NCI-H1694 (cell line): ENCODE results near the gene GABRG3.
"Not testable (repeated sequence)": the region's sequence is repeated elsewhere in the genome, so short reads cannot be mapped to it uniquely, and the experiment has no call there.

Experiments
- DNase-seq: peaks from one replicate; lab custom pipeline; 2025; lab: John Stamatoyannopoulos, UW

GABRG3 gene

DNA sequence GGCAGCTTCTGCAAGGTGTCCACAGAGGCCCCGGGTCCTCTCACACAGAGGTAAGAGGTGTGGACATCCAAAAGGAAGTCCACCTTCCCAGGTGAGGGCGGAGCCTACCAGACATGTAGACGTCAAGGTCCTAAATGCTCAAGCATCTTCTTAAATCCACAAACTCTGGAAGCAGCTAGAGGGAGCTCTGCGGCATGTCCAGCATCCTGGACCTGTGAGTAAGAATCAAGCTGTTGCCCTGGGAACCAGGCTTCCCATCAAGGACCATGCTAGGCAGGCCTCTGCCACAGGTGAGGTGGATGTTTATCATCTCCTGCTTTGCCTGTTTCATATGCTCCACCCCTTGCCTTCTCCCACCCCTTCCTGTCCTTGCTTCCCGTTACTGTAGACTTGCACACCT, 368.2 kb downstream of the GABRG3 start:
- no peak for DNase-seq

GRCh38 chr15:27341780-27342343, 370.9 kb downstream of the GABRG3 start:
- DNase-seq = no peak

DNA sequence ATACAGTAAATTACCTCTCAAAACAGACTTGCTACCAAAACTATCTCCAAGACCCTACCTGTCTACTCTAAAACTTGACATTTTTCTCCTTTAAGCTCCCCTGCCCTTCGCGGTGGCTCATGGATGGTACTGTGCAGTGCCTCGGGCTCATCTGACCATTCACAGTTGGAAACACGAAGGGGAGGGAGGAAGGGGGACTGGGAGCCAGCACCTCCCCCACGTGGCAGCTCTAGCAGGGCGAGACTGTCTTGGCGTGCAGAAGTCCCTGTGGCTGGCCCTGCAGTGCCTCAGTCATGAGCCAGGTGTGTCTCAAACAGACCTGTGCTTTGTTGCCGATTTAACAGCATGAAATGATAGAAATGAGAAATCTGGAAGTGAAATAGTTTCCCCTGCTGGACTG, 372.0 kb downstream of the GABRG3 start:
- no peak for DNase-seq

GRCh38 chr15:27352136-27352535, 381.2 kb downstream of the GABRG3 start:
- no peak for DNase-seq

DNA sequence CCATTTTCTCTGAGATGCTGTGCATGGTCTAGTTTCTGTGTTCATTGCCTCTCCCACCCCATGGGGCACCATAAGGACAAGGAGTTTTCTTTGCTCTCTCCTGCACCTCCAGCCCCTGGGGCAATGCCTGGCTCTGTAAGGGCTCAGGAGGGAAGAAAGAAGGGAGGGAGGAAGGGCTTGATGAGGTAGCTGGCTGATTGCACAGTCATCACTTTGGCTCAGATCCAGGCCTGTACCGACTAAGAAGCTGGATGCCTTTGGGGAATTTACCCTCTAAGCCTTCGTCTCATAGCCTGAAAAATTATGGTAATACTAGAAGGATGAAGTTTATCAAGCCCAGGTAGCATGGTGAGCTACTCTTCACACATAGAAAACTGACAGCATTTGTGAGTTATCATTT, 382.9 kb downstream of the GABRG3 start:
- DNase-seq = no peak

GRCh38 chr15:27358751-27359434, 387.9 kb downstream of the GABRG3 start:
- DNase-seq = no peak

DNA sequence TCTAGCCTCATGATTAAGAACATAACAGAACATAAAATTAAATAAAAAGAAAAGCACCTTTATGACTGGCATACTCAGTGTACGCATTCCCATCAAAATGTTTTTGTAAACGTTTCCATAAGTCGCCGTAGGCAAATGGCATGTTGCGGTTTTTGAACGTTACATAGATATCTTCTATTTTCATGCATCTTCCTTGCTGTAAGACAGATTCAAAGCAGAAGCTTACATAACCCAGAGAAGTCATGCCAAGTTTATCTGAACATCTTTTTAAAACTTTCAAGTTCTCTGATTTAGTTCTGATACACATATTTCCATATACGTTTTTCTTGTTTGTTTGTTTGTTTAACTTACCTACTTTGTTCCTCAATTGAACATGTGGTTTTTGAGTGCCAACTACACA, 388.6 kb downstream of the GABRG3 start:
- no peak for DNase-seq

- DNase-seq = no peak
Measured at GRCh38 chr15:27360316-27360715, 389.3 kb downstream of the GABRG3 start.

- DNase-seq = no peak
Measured at GRCh38 chr15:27361438-27361837, 390.5 kb downstream of the GABRG3 start.

GRCh38 chr15:27365456-27365855, 394.5 kb downstream of the GABRG3 start:
- DNase-seq = no peak

DNA sequence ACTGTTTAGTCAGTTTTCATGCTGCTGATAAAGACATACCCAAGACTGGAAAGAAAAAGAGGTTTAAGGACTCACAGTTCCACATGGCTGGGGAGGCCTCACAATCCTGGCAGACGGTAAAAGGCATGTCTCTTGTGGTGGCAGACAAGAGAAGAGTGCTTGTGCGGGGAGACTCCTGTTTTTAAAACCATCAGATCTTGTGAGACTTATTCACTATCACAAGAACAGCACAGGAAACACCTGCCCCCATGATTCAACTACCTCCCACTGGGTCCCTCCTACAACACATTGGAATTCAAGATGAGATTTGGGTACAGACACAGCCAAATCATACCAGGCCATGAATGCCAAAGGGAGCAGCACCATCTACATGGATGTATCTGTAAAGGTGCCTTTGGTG, 406.4 kb downstream of the GABRG3 start:
- not testable (repeated sequence) for DNase-seq

DNA sequence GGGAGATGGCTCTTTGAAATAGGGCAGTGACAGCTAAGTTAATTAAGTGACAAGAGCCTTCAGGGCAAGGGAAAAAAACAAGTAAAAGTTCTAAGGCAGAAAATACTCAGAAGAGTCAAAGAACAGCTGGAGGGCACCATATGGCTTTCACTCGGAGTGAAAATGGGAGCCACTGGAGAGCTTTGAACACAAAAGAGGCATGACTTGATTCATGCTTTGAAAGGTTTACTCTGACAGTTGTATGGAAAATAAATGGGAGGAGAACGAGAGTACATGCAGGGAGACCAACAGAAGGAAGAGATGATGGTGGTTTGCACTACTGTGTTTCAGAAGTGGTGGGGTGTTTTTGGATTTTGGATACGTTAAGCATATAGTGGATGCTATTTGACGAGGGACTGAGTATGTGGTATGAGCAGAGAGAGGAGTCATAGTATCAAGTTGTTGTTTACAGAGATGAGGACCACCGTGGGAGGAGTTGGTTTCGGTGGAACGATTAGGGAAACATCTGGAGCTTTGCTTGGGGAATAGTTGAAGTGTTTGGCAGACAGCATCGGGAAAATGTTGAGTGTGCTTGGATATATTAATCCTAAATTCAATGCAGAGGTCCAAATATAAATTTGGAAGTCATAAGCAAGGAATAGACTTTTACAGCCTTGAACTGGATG, 411.5 kb downstream of the GABRG3 start:
- DNase-seq = peak; percentile 45

GRCh38 chr15:27383726-27384125, 412.7 kb downstream of the GABRG3 start:
- DNase-seq = no peak

DNA sequence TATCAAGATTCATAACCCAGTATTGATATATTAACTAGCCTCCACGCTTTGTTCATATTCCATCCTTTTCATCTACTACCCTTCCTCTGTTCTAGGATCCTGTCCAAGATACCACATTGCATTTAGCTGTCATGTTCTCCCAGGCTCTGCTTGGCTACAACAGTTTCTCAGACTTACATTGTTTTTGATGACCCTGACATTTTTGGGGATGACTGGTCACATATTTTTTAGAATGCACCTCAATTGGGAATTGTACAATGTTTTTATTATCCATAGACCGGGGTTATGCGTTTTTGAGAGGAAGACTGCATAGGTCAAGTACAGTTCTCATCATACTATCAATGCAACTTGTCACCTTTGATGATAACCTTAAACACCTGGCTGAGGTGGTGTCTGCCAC, 421.2 kb downstream of the GABRG3 start:
- DNase-seq = no peak

DNA sequence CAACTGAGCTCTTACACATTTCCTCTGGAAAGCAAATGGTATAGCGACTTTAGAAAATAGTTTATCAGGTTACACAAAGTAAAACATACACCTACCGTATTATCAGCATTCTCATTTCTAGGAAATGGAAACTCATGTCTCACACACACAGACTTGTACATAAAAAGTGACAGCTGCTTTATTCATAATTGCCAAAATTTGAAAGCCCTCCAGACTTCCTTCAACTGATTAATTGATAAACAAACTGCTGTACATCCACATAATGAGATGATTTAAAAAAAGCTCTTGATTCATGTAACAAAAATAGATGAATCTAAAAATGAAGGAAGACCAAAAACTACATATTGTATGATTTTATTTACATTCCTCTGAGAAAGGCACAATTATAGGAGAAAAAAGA, 425.5 kb downstream of the GABRG3 start:
- no peak for DNase-seq

- DNase-seq = no peak
Measured at GRCh38 chr15:27396996-27397395, 426.0 kb downstream of the GABRG3 start.

DNA sequence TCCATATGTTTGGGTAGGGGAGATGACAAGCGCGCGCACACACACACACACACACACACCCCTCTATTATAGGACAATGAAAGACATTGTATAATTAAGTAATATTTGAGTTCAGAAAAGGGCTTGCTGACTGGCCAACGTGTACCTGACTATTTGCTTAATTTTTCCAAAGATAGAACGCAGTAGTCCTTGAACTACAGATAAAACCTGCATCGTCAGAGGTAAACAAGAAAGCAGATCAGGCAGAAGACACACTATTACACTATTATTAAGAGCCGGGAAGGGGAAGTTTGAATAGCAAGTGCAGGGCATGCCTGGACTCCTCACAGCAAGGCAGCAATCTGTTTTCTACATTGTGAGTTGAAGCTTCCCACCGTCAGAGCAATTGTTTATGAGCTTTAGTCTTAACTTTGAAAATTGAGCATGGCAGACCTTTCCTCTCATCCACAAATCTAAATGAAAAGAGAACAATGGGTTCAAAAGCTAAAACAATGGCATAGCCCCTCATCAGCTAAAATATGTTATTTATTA, 427.7 kb downstream of the GABRG3 start:
- no peak for DNase-seq

- DNase-seq = no peak
Measured at GRCh38 chr15:27399241-27399640, 428.3 kb downstream of the GABRG3 start.

- DNase-seq = no peak
Measured at GRCh38 chr15:27401471-27401870, 430.5 kb downstream of the GABRG3 start.

DNA sequence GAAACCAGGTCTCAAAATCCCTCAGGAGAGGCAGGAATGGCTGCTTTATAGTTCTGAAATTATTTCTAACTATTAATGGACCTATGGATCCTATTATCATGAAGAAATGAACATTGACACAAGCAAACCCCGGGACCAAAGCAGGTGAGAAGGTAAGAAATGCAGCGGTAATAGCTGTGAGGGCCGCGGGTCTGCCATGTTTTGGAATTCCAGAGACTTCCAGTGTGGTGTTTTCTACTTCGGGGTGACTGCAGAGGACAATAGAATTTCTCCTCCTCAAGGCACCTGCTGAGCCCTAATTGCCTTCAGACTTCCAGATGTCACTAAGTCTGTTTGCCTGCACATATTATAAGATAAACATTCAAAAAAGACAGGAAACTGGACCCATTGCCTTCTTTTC, 437.4 kb downstream of the GABRG3 start:
- no peak for DNase-seq

- no peak for DNase-seq
Measured at GRCh38 chr15:27410996-27411605, 440.1 kb downstream of the GABRG3 start.

DNA sequence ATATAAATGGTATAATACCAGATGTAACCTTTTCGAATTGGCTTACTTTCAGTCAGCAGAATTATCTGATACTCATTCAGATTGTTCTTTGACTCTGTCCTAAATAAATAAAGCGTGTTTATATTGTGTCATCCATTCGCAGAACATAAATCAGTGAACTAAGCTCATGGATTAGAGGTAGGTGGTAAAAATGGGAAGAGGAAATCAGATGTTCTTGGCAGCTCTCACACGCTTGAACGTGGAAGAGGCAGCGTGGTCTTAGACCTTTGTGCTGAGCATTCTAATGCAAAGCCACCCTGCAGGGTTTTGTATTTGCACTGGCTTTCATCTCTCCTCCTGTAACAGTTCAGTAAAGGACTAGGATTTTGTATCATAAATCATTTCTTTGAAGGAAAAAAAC, 441.4 kb downstream of the GABRG3 start:
- no peak for DNase-seq
